ENCODE measurements around the gene DEFB124. TPM values are rescaled to one million over a fixed set of nuclear protein-coding genes. Genes with fewer than 3 reads are reported as not detected.

DEFB124 gene
- total and polyA plus RNA-seq, 2 of the 8 experiments (the other 6 are each of a cell fraction or from before 2014, with no cell fraction given): not detected

- TF ChIP-seq ATF3 (IDR thresholded peaks at IDR 0.05; ENCODE audit: insufficient read depth, low read depth, low read length) (0 out of 2 replicates have a peak, but pooled peaks have one; percentile 35), SIX5 (IDR thresholded peaks at IDR 0.05; ENCODE audit: low read depth, low read length) (no peak), SUZ12 (IDR thresholded peaks at IDR 0.05; ENCODE audit: low read length) (no peak), JUN (IDR thresholded peaks at IDR 0.05; ENCODE audit: low read depth, low read length) (no peak), TAF7 (optimal IDR thresholded peaks at IDR 0.05; ENCODE audit: borderline replicate concordance, low read depth, low read length) (no peak), CEBPB (IDR thresholded peaks at IDR 0.05; ENCODE audit: low read depth, low read length) (0 out of 2 replicates have a peak, but pooled peaks have one; percentile 8), NRF1 (IDR thresholded peaks at IDR 0.05; ENCODE audit: low read depth, low read length) (no peak), SP1 (IDR thresholded peaks at IDR 0.05; ENCODE audit: low read depth, low read length) (no peak), CTBP2 (IDR thresholded peaks at IDR 0.05; ENCODE audit: borderline replicate concordance, insufficient read depth, insufficient read length, low read length) (no peak), TBP (IDR thresholded peaks at IDR 0.05; ENCODE audit: low read depth, low read length) (no peak), EP300 (IDR thresholded peaks at IDR 0.05; ENCODE audit: borderline replicate concordance in 1 of 2, low read depth in 2 of 2, low read length in 2 of 2) (no peak), PHF8 (conservative IDR thresholded peaks at IDR 0.05; ENCODE audit: low read depth, low read length) (no peak), YY1 (IDR thresholded peaks at IDR 0.05; ENCODE audit: low read depth, low read length) (peak; percentile 53; the same call in 1 of the 2 replicates), CHD1 (IDR thresholded peaks at IDR 0.05; ENCODE audit: low read depth, low read length) (no peak), HDAC6 (IDR thresholded peaks at IDR 0.05; ENCODE audit: low read depth, low read length) (no peak), GTF2F1 (IDR thresholded peaks at IDR 0.05; ENCODE audit: borderline replicate concordance, low read depth, low read length) (no peak), RAD21 (IDR thresholded peaks at IDR 0.05 in 1 of 2, conservative IDR thresholded peaks at IDR 0.05 in 1 of 2; ENCODE audit: low read depth in 2 of 2, low read length in 2 of 2) (peak in 1 of 2 experiments; percentile 22; a peak in 1 of 4 replicates), SIN3A (conservative IDR thresholded peaks at IDR 0.05 in 1 of 2, IDR thresholded peaks at IDR 0.05 in 1 of 2; ENCODE audit: low read depth in 1 of 2, low read length in 2 of 2) (no peak), RFX5 (IDR thresholded peaks at IDR 0.05; ENCODE audit: borderline replicate concordance, low read depth, low read length) (no peak), KDM1A (IDR thresholded peaks at IDR 0.05; ENCODE audit: borderline replicate concordance, low read length) (no peak)
- TF ChIP-seq, protein P1, sequence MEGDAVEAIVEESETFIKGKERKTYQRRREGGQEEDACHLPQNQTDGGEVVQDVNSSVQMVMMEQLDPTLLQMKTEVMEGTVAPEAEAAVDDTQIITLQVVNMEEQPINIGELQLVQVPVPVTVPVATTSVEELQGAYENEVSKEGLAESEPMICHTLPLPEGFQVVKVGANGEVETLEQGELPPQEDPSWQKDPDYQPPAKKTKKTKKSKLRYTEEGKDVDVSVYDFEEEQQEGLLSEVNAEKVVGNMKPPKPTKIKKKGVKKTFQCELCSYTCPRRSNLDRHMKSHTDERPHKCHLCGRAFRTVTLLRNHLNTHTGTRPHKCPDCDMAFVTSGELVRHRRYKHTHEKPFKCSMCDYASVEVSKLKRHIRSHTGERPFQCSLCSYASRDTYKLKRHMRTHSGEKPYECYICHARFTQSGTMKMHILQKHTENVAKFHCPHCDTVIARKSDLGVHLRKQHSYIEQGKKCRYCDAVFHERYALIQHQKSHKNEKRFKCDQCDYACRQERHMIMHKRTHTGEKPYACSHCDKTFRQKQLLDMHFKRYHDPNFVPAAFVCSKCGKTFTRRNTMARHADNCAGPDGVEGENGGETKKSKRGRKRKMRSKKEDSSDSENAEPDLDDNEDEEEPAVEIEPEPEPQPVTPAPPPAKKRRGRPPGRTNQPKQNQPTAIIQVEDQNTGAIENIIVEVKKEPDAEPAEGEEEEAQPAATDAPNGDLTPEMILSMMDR (IDR thresholded peaks at IDR 0.05; ENCODE audit: control extremely low read depth in 1 of 3, insufficient read depth in 1 of 3, low read depth in 1 of 3, low read length in 3 of 3): peak; percentile 3 to 77 (median 55)
These were observed 19.2 kb upstream of the DEFB124 start (continued) for GRCh38 chr20:31494131-31494530.
